ENCODE measurements around the gene TMEM178A. TPM values are rescaled to one million over a fixed set of nuclear protein-coding genes. Genes with fewer than 3 reads are reported as not detected.

Gene TMEM178A
- polyA plus RNA-seq, 5 donors: 8.8 to 11.3 (median 10.3) TPM

DNA sequence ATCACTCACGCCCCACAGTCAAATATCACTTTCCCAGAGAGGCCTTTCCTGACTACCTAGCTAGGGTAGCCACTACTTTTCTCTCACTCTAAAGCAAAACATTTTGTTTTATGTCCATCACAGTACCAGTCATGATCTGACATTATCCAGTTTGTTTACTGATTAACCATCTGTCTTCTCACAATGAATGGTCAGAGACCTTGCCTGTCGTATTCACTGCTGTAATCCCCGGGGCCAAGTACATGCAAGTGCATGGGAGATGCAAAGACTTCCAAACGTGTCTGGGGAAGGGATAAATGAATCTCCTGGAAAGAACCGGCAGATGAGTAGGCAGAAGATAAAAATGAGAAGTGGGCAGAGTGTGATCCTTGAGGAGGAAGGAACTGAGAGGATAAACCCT, 73.7 kb downstream of the TMEM178A start:
- no peak for DNase-seq

DNA sequence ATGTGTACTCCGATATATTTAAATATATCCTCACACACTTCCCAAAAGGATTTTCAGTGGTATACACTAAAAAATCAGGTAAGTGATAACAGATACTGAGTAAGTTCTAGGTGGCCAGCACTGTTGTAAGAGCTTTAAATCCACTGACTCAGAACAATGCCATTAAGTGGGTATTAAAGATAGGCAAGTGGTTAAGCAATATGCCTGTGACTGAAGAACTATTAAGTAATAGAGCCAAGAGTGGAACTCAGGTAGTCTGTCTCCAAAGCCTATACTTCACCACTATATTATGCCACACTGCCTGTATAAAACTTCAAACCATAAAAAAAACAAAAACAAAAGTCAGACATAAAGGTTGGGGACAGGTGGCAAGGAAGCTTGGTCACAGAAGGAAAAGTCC, 76.2 kb downstream of the TMEM178A start:
- no peak for DNase-seq

DNA sequence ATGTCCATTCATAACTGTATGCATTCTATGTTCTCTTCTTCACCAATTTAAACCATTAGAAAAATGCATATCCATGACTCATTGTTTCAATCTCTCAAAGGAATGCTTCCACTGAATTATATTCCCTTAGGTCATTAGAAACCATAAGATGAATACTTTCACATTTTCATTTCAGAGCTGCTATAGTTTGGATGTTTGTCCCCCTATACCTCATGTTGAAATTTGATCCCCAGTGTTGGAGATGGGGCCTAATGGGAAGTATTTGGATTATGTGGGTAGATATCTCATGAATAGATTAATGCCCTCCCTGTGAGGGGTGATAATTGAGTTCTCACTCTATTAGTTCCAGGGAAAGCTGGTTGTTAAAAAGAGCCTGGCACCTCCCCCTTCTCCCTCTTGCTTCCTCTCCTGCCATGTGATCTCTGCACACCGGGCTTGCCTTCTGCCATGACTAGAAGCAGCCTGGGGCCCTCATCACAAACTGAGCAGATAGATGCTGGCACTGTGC, 77.6 kb downstream of the TMEM178A start:
- DNase-seq: no peak

DNA sequence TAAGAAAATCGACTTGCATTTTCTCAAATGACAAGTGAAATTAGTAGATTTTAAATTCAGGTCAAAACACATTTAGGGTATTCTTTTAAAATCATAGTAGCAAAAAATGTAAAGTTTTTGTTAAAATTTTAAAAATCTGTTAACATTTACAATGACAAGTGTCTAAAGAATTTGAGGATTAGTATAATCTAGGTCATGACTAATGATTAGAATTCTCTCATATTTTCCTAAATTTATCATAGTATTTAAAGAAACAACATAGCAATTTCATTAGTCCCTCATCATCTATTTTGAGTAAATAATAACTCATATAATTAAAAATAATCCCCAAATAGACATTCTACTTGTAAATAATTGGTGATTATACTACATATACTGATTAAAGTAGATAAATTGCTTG, 89.7 kb downstream of the TMEM178A start:
- no peak for DNase-seq

DNA sequence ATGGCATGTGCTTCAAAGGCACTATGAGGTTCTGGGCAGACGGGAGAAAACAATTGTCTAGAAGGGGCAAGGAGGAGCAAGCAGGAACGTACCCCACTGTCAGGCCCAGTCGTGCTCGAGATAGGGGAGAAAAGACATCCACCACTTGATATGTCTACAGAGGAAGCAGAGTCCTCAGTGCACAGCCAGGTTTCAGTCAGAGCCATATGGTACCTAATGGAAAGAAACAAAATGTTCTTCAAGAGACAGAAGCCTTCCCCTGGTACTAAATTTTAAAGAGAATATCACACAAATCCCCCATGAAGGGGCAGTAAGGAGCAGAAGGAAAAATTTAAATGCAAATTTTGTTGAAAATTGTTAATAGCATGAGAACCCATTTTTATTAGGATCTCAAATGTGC, 91.4 kb downstream of the TMEM178A start:
- no peak for DNase-seq

DNA sequence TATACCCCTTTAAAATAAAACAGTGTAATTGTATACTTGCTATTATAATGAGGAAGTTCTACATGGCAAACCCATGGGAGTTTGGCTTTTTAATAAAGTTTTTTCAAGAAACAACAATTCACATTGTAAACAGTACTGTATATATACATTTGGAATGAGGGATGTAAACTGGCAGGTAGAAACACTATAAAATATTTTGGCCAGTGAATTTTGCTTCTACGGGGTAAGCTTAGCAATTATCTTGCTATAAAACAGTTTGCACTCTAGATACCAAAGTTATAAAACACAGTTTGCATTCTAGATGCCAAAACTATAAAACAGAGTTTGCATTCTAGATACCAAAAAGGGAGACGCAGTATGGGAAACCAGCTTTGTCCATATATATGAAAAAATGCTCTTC, 96.7 kb downstream of the TMEM178A start:
- DNase-seq: no peak

Other genes with a start within 250 kb of the TMEM178A start
- 10 to 100 TPM; 43.5 to 82.7 (median 65.4) TPM for gene MAP4K3, start 228.6 kb upstream of the TMEM178A start, polyA plus RNA-seq (ENCODE audit: insufficient read depth in 1 of 5, insufficient read length in 5 of 5, low replicate concordance in 1 of 5)
- gene THUMPD2, start 113.3 kb downstream of the TMEM178A start, polyA plus RNA-seq (ENCODE audit: insufficient read depth in 1 of 5, insufficient read length in 5 of 5, low replicate concordance in 1 of 5): 10 to 100 TPM; 26.0 to 38.1 (median 30.3) TPM